Stimulated activated CD4-positive, alpha-beta T cell treated with anti-CD3 and anti-CD28 coated beads, Interleukin-2, amount 100 ng/mL, for 4 hours (primary cell): ENCODE results near the gene TUBGCP2.

Experiments used
- DNase-seq: peaks from one replicate; pipeline ENCODE4 v3.0.0-alpha.2; 2020; ENCODE audit warnings: low read depth

Gene TUBGCP2

DNA sequence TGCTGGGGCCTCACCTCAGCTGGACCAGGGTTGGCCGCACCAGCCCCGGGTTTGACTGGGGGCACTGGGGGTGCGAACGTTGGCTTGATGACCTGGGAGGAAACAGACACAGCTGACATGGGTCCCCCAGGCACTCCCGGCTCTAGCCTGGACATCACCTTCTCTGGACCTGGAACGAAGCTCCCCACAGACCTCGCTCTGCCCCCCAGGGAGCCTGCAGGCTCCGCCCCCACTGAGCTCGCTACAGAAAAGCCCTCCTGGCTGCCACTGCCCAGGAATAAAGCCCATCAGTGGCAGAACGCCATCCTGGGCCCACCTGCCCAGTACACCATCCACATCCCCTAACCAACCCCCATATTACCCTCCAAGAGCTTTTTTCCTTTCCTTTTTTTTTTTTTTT lies 45.0 kb downstream of the TUBGCP2 start:
- DNase-seq: no peak

DNA sequence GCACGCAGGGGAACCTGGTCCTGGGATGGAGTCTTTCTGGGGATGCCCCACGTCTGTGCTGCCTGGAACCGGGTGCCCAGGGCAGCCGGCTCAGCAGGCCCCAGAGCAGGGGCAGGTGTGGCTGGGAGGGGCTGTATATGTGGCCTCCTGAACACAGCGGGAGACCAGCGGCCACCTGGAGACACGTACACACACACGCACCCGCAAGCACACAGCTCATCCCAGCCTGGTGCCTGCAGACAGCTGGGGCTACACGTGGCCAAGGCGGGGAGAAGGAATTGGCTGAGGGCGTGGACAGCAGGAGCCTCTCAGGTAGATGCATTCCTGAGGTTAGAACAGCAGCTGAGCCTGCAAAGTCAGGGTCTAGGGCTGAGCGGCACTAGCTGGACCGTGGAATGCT lies 46.0 kb downstream of the TUBGCP2 start:
- DNase-seq: no peak

DNA sequence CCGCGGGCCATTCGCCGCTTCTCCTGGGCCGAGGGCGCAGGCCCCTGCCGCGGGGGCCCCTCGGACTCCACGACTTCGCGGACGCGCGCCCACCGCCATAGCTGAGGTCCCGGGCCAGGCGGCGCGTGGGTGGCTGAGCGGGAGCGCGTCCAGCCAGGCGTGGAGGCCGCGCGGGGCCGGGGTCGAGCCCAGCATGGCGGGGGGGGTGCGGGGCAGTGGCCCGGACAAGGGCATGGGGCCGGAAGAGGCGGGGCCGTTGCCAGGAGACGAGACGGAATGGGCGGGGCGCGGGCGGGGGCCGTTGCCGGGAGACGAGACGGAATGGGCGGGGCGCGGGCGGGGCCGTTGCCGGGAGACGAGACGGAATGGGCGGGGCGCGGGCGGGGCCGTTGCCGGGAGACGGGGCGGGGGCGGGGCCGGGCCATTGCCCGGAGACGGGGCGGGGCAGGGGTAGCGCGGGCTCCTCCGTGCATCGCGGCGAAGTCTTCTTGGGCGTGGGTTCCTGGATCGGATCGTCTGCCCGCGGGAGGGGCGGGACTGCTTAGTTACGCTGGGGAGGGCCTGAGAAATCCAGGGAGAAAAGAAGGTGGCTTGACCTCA lies 46.8 kb downstream of the TUBGCP2 start:
- peak; percentile 70 for DNase-seq

DNA sequence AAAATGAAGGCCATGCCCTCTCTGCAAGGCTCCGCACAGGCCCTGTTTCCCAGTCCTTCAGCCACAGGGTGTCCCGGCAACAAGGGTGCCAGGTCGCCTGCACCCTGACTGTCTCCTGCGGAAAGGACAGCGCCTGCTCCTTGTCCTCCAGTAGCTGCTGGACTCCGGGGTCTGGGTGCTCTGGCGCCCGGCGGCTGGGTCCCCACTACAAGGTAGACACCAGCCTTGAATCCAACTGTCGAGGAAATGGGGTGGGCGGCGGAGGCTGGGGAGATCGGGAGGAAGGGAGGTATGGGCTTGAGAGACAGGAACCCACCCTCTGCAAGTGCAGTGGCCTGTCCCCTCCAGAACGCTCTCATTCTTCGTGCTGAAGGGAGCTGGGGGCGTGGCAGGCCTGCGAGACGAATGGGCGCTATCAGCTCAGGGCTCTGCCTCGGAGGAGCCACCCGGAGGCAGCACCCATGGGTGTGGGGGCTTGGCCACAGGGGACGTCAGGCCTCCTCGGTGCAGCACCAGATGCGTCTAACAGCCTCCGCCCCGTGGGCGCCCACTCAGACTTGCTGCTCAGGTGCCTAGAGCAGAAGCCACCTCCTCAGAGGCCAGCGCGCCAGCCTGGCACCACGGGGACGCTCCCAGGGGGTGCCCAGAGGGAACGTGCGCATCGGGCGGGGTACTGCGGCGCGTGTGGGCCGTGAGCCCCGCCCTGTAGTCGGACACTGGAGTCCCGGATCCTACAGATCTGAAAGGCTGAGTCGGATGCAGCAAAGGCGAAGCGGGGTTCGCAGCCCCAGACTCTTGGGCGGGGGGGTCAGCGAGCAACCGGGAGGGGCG lies 47.6 kb downstream of the TUBGCP2 start:
- peak; percentile 52 for DNase-seq

DNA sequence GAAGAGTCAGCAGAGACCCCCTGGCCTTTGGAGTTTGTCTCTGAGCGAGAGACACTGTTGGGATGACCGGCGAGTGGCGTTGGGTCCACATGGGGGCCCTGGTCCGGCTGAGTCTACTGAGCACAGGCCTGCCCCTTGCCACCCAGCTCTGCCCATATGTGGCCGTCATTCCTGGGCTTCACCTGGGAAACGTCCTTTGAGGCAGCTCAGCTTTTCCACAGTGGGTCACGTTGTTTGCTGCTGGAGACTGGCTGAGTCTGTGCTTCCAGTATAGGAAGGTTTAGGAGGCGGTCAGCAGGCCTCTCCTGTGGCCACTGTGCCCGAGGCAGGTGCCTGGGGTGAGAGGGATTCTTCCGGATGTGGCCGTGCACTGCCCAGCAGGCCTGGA lies 49.1 kb downstream of the TUBGCP2 start:
- DNase-seq: no peak

DNA sequence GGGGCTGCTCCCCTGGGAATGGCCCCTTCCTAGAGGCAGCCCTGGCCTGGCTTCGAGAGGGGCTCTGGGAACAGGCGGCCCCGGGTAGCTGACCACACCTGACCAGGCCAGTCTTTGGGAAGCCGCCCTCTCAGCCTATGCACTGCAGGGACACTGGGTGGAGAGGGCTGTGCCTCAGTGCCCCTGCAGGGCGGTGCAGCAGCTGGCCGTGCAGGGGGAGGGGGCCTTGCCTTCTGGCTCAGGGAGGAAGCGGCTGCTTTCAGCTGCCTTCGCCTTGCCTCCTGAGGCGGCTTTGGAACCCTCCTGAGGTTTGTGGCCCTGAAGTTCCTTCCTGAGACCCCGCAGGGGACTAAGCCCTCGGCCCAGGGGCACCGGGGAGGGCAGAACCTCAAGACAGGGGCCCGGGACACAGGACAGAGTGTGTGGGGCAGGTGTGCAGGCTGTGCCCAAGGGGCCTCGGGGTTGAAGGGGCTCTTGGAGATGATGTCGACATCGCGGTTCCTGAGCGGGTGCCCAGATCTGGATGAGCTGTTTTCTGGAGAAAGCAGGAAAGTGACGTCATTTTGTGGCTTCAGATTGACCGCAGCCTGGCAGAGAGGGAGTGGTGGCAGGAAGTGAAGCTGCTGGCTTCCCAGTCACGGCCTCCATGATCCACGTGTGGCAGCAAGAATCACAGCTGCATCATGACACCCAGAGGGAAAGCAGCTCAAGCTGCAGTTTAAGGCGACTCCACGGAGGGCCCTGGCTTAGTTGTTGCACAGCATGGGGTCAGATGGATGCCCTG lies 49.7 kb downstream of the TUBGCP2 start:
- peak; percentile 84 for DNase-seq

DNA sequence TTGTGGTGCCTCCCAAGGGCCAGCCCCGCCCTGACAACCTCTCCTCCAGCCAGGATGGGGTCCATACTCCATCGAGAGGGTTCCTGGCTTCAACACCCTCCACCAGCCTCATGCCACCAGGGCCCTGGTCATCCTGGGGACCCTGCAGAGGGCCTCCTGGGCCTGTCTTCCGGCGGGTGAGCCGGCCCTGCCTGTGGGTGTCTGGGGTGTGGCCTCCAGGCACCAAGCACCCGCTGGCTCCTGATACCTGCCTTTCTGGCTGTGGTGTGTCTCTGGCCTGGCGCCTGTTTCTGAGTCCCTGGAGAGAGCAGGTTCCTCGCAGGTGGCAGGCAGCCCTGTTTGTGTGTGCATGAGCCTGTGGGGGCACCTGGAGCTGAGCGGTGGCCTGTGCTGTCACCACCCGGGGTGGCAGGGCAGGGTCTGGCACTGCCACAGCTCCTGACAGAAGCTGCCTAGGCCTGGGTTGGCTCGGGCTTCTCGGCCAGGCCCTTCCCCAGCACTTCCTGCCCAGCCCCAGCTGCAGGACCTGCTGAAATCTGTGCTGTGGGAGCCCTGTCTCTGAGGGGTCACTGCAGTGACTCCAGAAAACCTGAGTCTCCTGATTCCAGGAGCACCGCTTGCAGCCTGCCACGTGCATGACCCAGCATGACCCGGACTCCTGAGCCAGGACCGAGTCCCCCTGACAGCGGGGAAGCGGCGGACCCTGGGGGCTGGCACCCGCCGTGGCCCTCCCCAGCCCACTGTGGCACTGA lies 50.4 kb downstream of the TUBGCP2 start:
- DNase-seq: no peak

DNA sequence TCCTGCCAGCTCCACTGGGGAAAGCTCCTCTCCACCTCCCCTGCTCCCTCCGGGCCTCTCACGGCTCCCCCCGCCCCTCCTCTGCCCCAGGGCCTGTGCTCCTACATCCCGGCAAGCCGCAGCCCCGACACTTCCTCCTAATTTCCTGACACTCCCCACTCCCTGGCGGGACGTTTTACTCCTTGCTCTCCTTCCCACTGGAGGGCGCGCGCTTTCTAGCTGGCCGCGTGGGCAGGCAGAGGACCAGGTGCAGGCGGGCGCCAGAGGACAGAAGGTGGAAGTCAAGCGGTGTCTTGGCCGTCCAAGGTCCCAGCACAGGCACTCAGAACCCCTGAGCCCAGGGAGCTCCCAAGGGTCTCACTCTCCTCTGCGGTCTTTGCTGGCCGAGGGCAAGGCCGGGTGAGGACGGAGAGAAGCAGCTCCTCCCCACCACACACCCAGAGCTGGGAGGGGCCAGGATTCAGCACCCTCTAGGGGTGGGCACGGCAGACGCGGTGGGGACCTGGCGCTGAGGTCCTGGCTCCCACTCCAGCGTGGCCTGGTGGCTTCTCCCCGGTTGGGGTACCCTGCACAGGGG lies 51.1 kb downstream of the TUBGCP2 start:
- DNase-seq: no peak

DNA sequence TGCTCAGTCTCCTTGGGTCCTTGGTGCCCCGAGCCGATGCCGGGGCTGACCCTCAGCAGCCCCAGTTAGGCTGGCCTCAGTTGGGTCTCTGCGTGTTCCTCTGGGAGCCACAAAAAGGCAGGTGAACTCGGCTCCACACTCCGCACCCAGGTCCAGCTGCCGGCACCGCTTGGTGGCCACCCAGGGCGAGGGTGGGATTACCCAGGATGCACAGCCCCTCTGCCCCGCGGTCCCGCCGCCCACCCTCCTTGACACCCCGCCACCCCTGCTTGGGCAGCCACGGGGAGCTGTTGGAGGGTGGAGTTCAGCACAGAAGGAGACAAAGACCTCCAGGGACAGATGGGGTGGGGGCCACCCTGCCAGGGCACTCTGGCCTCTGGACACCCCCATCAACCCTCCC lies 53.3 kb downstream of the TUBGCP2 start:
- no peak for DNase-seq

DNA sequence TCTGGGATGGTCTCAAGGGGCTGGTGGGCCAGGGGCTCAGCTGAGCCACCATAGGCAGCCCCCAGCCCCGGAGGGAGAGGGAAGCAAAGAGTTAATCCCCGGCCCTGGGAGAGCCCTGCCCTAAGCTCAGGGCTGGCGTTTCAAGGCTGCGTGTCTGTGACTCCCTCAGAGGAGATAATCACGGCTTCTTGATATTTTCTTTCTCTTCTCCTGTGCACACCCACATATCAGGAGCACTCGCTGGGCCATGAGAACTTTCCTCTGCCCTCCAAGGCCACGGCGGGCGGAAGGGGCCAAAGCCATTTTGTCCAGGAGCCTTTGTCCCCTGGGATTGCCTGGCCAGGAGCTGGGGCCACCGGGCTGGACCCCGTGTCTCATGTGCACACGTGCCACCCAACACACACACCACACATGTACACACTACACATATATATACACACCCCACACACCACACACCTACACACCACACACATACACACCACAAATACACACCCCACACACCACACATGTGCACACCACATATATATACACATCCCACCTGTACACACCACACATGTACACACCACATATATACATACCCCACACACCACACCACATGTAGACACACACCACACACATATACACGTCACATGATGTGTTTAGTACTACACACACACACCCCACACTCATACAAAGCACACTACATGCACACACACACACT lies 54.1 kb downstream of the TUBGCP2 start:
- DNase-seq: no peak

DNA sequence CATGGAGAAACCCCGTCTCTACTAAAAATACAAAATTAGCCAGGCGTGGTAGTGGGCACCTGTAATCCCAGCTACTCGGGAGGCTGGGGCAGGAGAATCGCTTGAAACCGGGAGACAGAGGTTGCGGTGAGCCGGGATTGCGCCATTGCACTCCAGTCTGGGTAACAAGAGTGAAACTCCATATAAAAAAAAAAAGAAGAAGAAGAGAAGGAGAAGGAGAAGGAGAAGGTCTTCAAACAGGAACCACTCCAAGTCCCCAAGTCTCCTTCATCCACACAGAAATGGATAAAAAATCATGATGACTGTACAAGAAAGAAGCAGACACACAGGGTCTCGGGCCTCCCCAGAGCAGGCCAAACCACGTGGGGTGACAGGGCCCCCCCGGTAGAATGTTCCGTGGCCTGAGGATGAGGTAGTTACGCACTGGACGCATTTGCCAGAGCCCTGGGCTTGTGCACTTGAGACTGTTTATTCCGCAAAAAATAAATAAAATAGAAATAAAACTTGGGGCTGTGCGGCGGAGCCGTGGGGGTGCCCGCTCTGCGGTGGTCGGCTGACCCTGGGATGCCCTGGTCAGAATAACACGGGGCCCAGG lies 55.2 kb downstream of the TUBGCP2 start:
- DNase-seq: no peak

DNA sequence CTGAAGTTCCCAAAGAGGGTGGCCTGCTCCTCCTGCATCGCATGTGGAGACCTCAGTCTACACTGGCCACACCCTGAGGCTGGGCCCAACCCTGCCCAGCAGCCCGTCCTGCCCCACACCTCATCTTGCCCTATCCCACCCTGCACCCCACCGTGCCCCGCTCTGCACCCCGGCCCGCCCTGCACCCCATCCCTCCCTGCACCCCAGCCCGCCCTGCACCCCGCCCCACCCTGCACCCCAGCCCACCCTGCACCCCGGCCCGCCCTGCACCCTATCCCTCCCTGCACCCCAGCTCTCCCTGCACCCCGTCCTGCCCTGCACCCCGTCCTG lies 56.5 kb downstream of the TUBGCP2 start:
- DNase-seq: no peak

DNA sequence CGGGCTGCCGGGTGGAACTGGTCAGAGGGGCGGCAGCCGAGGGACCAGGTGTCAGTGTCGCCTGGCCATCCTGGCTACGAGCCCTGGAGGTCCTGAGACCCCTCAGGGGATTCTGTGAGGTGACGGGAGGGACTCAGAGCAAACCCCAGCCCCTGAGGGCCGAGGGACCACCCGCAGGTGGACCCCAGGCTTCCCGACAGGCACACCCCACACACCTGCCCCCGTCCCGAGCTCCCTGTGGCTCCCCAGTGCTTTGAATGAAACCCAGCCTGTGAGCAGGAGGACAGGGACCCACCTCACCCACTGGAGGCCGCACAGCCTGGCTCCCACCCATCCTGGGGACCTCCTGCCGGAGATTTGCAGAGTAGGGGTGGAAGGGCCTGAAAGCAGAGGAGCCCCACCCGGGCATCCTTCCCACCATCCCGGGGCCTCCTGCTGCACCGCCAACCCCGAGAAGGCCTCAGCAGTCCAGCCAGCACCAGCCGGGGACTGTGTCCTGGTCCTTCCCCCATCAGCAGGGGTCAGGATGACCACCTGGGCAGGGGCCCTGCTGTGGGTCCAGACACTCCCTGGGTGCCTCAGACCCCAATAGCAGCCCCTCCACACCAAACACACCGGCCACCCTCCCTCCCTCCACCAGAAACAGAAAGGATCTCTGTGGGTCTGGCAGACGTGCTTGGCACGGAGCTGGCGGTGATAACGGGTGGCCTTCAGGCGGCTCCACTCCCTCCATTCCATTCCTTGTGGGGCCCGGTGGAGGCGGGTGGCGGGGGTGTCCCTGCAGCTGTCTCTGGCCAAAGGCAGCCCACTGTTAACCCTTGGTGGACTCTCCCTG lies 57.1 kb downstream of the TUBGCP2 start:
- no peak for DNase-seq

DNA sequence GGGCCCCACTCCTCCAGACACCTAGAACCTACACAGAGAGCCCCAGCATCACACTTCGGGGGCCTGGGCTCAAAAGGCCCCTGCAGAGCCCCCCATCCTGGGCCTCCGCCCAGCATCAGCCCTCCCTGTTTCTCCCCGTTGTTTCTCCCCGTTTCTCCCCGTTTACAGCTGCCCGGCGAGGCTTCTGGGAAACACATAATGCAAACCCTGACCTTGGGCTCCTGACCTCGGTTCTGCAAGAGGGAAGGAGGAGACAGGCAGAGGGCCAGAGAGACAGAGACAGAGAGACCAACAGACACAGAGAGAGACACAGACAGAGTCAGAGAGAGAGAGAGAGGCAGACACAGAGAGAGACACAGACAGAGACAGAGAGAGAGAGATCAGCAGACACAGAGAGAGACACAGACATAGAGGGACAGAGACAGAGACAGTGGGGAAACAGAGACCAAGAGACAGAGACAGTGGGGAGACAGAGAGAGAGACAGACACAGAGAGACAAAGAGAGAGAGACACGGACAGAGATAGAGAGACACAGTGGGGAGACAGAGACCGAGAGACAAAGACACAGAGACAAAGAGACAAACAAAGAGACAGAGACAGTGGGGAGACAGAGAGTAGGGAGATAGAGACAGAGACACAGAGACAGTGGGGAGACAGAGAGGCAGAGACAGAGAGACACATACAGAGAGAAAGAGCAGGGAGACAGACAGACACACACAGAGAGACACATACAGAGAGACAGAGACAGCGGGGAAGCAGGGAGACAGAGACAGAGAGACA lies 58.5 kb downstream of the TUBGCP2 start:
- DNase-seq: no peak

DNA sequence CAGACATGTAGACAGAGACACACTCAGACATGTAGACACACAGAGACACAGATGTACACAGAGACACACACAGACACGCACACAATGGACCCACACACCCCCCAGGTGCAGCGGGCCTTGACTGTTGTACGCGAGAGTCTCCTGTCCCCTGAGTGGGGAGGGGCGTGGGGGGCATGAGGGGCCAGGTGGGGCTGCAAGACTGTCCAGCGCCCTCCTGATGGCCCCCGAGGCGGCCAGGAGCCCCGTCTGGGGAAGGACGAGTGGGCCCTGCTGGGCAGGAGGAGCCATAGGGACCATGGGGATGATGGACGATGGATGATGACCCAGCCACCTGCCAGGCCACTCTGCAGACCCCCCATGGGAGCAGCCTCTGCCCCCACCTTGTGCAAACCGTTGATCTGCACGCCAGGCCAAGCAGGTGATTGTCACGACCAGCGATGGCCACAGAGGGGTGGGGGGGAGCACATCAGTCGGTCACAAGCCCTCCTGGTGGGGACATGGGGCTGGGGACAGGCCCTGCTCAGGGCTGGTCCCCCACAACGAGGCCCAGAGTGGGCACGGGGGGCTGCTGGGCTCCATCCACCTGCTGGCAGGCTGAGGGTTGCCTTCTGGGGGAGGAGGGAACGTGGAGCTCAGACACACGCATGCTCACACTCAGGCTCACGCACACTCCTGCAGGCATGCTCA lies 59.4 kb downstream of the TUBGCP2 start:
- DNase-seq: no peak

DNA sequence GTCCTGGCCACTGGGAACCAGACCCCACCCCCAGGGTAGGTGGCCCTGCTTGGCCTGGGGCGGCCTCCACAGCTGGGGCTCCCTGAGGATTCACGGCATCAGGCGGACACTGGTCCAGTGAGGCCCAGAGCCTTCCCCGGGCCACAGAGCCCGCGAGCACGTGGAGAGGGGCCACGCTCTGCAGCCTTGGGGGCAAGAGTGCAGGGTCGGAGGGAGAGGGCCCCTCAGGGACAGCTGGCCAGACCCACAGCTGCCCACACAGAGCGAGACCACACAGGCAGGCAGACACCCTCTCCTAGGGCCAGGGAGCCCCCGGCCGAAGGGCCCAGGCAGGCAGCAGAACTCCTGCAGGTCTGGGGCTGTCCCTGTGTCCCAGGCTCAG lies 60.3 kb downstream of the TUBGCP2 start:
- no peak for DNase-seq

DNA sequence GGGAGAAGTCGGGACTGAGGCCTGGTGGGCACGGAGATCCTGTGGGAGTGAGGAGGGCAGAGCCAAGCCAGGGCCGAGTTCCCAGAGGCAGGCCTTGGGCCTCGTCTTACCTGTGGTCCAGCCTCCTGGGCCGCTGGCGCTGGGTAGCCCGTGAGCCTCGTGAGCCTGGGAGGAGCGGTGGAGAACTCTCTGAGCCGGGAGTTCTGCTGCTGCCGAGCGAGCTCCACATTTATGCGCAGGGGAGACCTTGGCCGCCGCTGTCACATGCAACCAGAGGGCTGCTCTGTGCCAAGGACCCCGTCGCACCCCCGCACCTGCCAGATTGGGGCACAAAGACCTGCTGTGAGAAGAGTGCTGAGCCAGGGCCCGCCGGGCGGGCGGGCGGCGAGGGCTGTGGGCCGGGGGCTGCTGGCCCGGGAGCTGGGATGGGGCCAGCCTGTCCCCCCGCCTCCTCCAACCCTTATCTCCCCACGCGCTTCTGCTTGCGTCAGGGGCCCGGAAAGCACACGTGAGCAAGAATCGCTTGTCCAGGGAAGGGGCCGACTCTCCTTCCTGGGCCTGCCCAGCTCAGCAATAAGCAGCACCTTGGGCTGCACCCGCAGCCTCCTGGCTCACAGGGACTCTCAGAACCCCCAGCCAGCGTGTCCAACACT lies 60.9 kb downstream of the TUBGCP2 start:
- no peak for DNase-seq

DNA sequence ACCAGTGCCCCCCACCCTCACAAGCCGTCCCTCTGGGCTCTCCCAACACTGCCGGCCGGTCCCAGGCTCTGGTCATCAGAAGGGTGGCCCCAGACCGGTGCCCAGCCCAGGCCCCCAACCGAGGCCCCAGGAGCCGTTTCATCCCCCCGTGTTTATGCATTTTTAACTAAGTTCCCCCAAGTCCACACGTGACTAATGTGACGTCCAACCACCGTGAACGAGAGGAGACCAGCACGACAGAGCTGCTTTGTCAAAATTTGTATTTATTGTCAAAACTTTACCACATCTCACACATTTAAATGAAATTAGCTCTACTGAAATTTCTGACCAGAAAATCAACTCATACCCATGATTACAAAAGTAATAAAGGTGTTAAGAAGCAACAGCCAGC lies 62.4 kb downstream of the TUBGCP2 start:
- DNase-seq: no peak
